GM18526 (cell line): ENCODE data around the gene ANKRD29.

ENCODE experiments used
- POLR2A ChIP-seq: IDR thresholded peaks from 3 replicates; pipeline ENCODE4 v1.6.1; 2011; ENCODE audit not compliant: insufficient read length; ENCODE audit errors: extremely low read depth

The ANKRD29 gene

GRCh38 chr18:23635283-23636070 lies 27.2 kb downstream of the ANKRD29 start:
- no peak for TF ChIP-seq POLR2A

- no peak for TF ChIP-seq POLR2A
Observed at GRCh38 chr18:23634692-23635091, 28.0 kb downstream of the ANKRD29 start.

GRCh38 chr18:23632615-23633014 lies 30.1 kb downstream of the ANKRD29 start:
- no peak for TF ChIP-seq POLR2A

GRCh38 chr18:23631746-23632145 lies 31.0 kb downstream of the ANKRD29 start:
- TF ChIP-seq POLR2A, result no peak

- TF ChIP-seq POLR2A, result no peak
Observed at GRCh38 chr18:23631312-23631711, 31.4 kb downstream of the ANKRD29 start.

GRCh38 chr18:23629444-23629946 lies 33.2 kb downstream of the ANKRD29 start:
- no peak for TF ChIP-seq POLR2A

- TF ChIP-seq POLR2A, result no peak
Observed at GRCh38 chr18:23627970-23628369, 34.7 kb downstream of the ANKRD29 start.

- TF ChIP-seq POLR2A, result no peak
Observed at GRCh38 chr18:23627321-23627720, 35.4 kb downstream of the ANKRD29 start.

GRCh38 chr18:23626451-23627279 lies 36.0 kb downstream of the ANKRD29 start:
- no peak for TF ChIP-seq POLR2A

- TF ChIP-seq POLR2A, result no peak
Observed at GRCh38 chr18:23623040-23623439, 39.7 kb downstream of the ANKRD29 start.

GRCh38 chr18:23619388-23619881 lies 43.3 kb downstream of the ANKRD29 start:
- TF ChIP-seq POLR2A, result no peak

- peak; percentile 33 for TF ChIP-seq POLR2A
Observed at GRCh38 chr18:23618862-23619387, 43.8 kb downstream of the ANKRD29 start.

- TF ChIP-seq POLR2A, result no peak
Observed at GRCh38 chr18:23617412-23618014, 45.2 kb downstream of the ANKRD29 start.

GRCh38 chr18:23616258-23616657 lies 46.5 kb downstream of the ANKRD29 start:
- TF ChIP-seq POLR2A, result no peak

GRCh38 chr18:23614891-23615290 lies 47.8 kb downstream of the ANKRD29 start:
- no peak for TF ChIP-seq POLR2A
